K562 (cell line): ENCODE results near the gene AASDH. TPM values are rescaled to one million over a fixed set of nuclear protein-coding genes. Genes with fewer than 3 reads are reported as not detected.

Experiments
- ATAC-seq: fragments of 200-7000 bp; cut with Tn5 transposase; 3 replicates; pipeline ENCODE4 v1.9.1; 2020; ENCODE audit warnings: moderate library complexity
- BruUV-seq: library from RNA; stranded (reverse); fragments of 400-500 nt; replicated peaks from 2 replicates; lab custom pipeline; 2021; lab: Mats Ljungman, UMichigan
- CTCF ChIA-PET: fragments of 300-600 bp; formaldehyde crosslinking; extraction: SDS; loops from one replicate; lab custom pipeline; 2021; ENCODE audit warnings: low intra/inter-chr PET ratio; lab: Yijun Ruan, JAX
- POLR2A ChIA-PET: fragments of 300-600, 350-650 bp; sonication (Branson Sonifier 250); formaldehyde crosslinking; extraction: SDS; loops from one replicate; lab custom pipeline; 2021; ENCODE audit warnings: antibody characterized with exemption, inconsistent platforms; lab: Yijun Ruan, JAX
- DNase-seq, 4 experiments: peaks; one replicate each; pipeline versions ENCODE4 v3.0.0 to v3.0.0-alpha.2; 2011 to 2018; ENCODE audit warnings: low spot score in 3 of 4, mixed read lengths in 3 of 4; ENCODE audit errors: extremely low read depth in 1 of 4
- FAIRE-seq: peaks from 2 replicates; lab custom pipeline; 2011; peaks lifted over from hg19 to GRCh38; lab: Jason Lieb, UNC
- H2AFZ ChIP-seq: 2 replicates; pipeline ENCODE4 v1.6.0; 2011; ENCODE audit warnings: low read depth, low read length, control low read depth, inconsistent platforms
- H3K27ac ChIP-seq: fragments of 200-600 bp; 3 replicates; pipeline ENCODE4 v1.8.0; 2011; ENCODE audit warnings: low read depth, mild to moderate bottlenecking, control low read depth, inconsistent platforms, low read length, moderate library complexity, mixed read lengths; ENCODE audit errors: extremely low read depth
- H3K27me3 ChIP-seq, 2 experiments: fragments of 300-600 bp in 1 of 2; 2 replicates in 1 of 2; 3 replicates in 1 of 2; pipeline versions ENCODE4 v1.6.0 to v1.8.0; 2011; ENCODE audit warnings: inconsistent platforms in 2 of 2, low read length in 2 of 2, mild to moderate bottlenecking in 1 of 2, mixed read lengths in 1 of 2, moderate library complexity in 1 of 2; ENCODE audit not compliant: control insufficient read depth in 2 of 2, insufficient read depth in 2 of 2
- H3K36me3 ChIP-seq: fragments of 300-600 bp; 3 replicates; pipeline ENCODE4 v1.8.0; 2011; ENCODE audit warnings: mild to moderate bottlenecking, low read length, inconsistent platforms; ENCODE audit not compliant: control insufficient read depth, insufficient read depth
- H3K4me1 ChIP-seq, 2 experiments: fragments of 200-600 bp in 1 of 2; replicated peaks in 1 of 2; 2 replicates in 1 of 2; 3 replicates in 1 of 2; pipeline versions ENCODE4 v1.5.1 to v1.8.0; 2011; ENCODE audit warnings: inconsistent platforms in 2 of 2, low read length in 2 of 2, mild to moderate bottlenecking in 1 of 2, mixed read lengths in 1 of 2, moderate library complexity in 1 of 2; ENCODE audit not compliant: control insufficient read depth in 2 of 2, insufficient read depth in 2 of 2
- H3K4me2 ChIP-seq: 2 replicates; pipeline ENCODE4 v1.6.1; 2011; ENCODE audit warnings: low read length, control low read depth, inconsistent platforms, mixed read lengths; ENCODE audit not compliant: insufficient read depth
- H3K4me3 ChIP-seq: fragments of 200-600 bp; sonication (generic), shearing (Covaris generic); 2 replicates; pipeline ENCODE4 v1.5.1; 2016; ENCODE audit warnings: control low read depth, inconsistent platforms
- H3K79me2 ChIP-seq: fragments of 200-600 bp; 3 replicates; pipeline ENCODE4 v1.8.0; 2011; ENCODE audit warnings: low read length, inconsistent platforms; ENCODE audit not compliant: control insufficient read depth, insufficient read depth
- H3K9ac ChIP-seq, 2 experiments: 2 replicates each; pipeline versions ENCODE4 v1.6.0 to v1.6.1; 2011; ENCODE audit warnings: low read depth in 2 of 2, low read length in 2 of 2, control low read depth in 1 of 2, inconsistent platforms in 1 of 2, mild to moderate bottlenecking in 1 of 2, mixed read lengths in 1 of 2; ENCODE audit not compliant: insufficient read depth in 1 of 2
- H3K9me1 ChIP-seq: one replicate; pipeline ENCODE4 v1.6.0; 2011; ENCODE audit warnings: inconsistent platforms, mild to moderate bottlenecking, low read length, moderate library complexity; ENCODE audit not compliant: control insufficient read depth, insufficient read depth
- H3K9me3 ChIP-seq: replicated peaks from 2 replicates; pipeline ENCODE4 v1.5.1; 2011; ENCODE audit warnings: low read depth, low read length, inconsistent platforms; ENCODE audit not compliant: control insufficient read depth, insufficient read depth
- H4K20me1 ChIP-seq: replicated peaks from 2 replicates; pipeline ENCODE4 v1.6.1; 2011; ENCODE audit warnings: low read length, inconsistent platforms, mixed read lengths; ENCODE audit not compliant: control insufficient read depth, insufficient read depth
- EHMT2 ChIP-seq: fragments of 450-650 bp; IDR thresholded peaks from 2 replicates; pipeline ENCODE4 v1.6.1; 2018; ENCODE audit warnings: antibody characterized with exemption
- EP300 ChIP-seq: IDR thresholded peaks from 2 replicates; pipeline ENCODE4 v1.6.1; 2012; ENCODE audit warnings: low read length, improper control_type of control experiment
- ETV6 ChIP-seq, 3 experiments: fragments of 150-350 bp in 1 of 3; sonication (generic) in 1 of 3; formaldehyde crosslinking in 1 of 3; IDR thresholded peaks; 2 replicates each; pipeline versions ENCODE4 v1.6.1 to v1.8.0; 2014 to 2022; ENCODE audit warnings: borderline replicate concordance in 2 of 3, low read depth in 2 of 3, antibody characterized with exemption in 1 of 3, low read length in 1 of 3, mild to moderate bottlenecking in 1 of 3, missing genetic modification reagents in 1 of 3
- IFI16 ChIP-seq: fragments of 250-450 bp; sonication (Bioruptor Pico); IDR thresholded peaks from 2 replicates; pipeline ENCODE4 v2.1.2; 2022; ENCODE audit warnings: mild to moderate bottlenecking, inconsistent platforms
- KLF16 ChIP-seq: IDR thresholded peaks from 2 replicates; pipeline ENCODE4 v1.6.1; 2016; ENCODE audit warnings: antibody characterized with exemption
- MTA1 ChIP-seq: fragments of 450-650 bp; IDR thresholded peaks from 2 replicates; pipeline ENCODE4 v1.6.1; 2017; ENCODE audit warnings: borderline replicate concordance
- PRDM10 ChIP-seq: fragments of 450-650 bp; IDR thresholded peaks from 2 replicates; pipeline ENCODE4 v1.6.1; 2018; ENCODE audit not compliant: partially characterized antibody
- SNAPC5 ChIP-seq: fragments of 250-450 bp; sonication (Bioruptor Pico); IDR thresholded peaks from 2 replicates; pipeline ENCODE4 v1.8.0; 2021; ENCODE audit warnings: moderate library complexity, mild to moderate bottlenecking, inconsistent platforms
- YY1 ChIP-seq, 3 experiments: IDR thresholded peaks; 2 replicates each; pipeline ENCODE4 v1.6.1; 2011; ENCODE audit warnings: low read length in 2 of 3, mild to moderate bottlenecking in 2 of 3, moderate library complexity in 2 of 3, borderline replicate concordance in 1 of 3, control low read depth in 1 of 3, low read depth in 1 of 3; ENCODE audit not compliant: insufficient read depth in 3 of 3, insufficient replicate concordance in 2 of 3, control insufficient read depth in 1 of 3, insufficient read length in 1 of 3; ENCODE audit errors: extremely low read depth in 1 of 3
- ZNF586 ChIP-seq: fragments of 450-650 bp; formaldehyde crosslinking; conservative IDR thresholded peaks from 2 replicates; pipeline ENCODE4 v1.4.0; 2020; ENCODE audit warnings: mild to moderate bottlenecking, moderate library complexity
- WGBS: fragments of 100-300 bp; shearing (Covaris generic); methylation state at CpG from one replicate; pipeline ENCODE4 v1.1.6; 2016; ENCODE audit warnings: low coverage, mixed read lengths; ENCODE audit not compliant: insufficient coverage; ENCODE audit errors: missing lambda C conversion rate; 5-methylcytosine and 5-hydroxymethylcytosine counted together
- in situ Hi-C: fragments of 300-500 bp; cut with MboI; formaldehyde crosslinking; loops from 4 replicates; pipeline ENCODE4 v1.15.0; 2018; ENCODE audit warnings: inconsistent platforms, mixed read lengths
- intact Hi-C: fragments of 100-400 bp; cut with micrococcal nuclease; formaldehyde crosslinking; loops from 2 replicates; pipeline ENCODE4 v1.14.2; 2022
- polyA plus RNA-seq, 8 experiments: library from polyadenylated mRNA; depleted of rRNA in 4 of 8; stranded (reverse) in 5 of 8; unstranded in 3 of 8; fragments of >200 nt; fragmentation: Nextera tagmentation in 2 of 8; fragmentation: Illumina TruSeq in 1 of 8; extraction: Ambion mirVana in 2 of 8; extraction: Trizol in 1 of 8; gene quantifications; 2 replicates each; pipeline versions ENCODE4 v1.2.1 to v1.2.3, GENCODE V29; 2011 to 2014; ENCODE audit warnings: inconsistent platforms in 1 of 8, missing spikeins in 1 of 8
- total RNA-seq, 7 experiments: library from RNA; depleted of rRNA in 6 of 7; stranded (reverse); fragments of >200 nt in 6 of 7; fragmentation: Illumina TruSeq in 2 of 7; extraction: Trizol in 2 of 7; gene quantifications; 2 replicates each; pipeline versions ENCODE4 v1.2.1 to v1.2.3, GENCODE V29; 2011 to 2021; ENCODE audit warnings: low replicate concordance in 1 of 7
- TF ChIP-seq, protein P1 (sequence below): fragments of 250-450 bp; sonication (Bioruptor Pico); IDR thresholded peaks from 2 replicates; pipeline ENCODE4 v1.4.0; 2020; ENCODE audit warnings: mild to moderate bottlenecking
- TF ChIP-seq, protein P2 (sequence below): fragments of 250-450 bp; sonication (Bioruptor Pico); IDR thresholded peaks from 2 replicates; pipeline ENCODE4 v1.4.0; 2020
- TF ChIP-seq, protein P3 (sequence below): fragments of 450-650 bp; IDR thresholded peaks from 2 replicates; pipeline ENCODE4 v1.7.0; 2016; ENCODE audit warnings: borderline replicate concordance

The AASDH gene
- total and polyA plus RNA-seq, 9 of the 15 experiments (the other 6 are each of a cell fraction or from before 2014, with no cell fraction given) = 8.6 to 29.7 (median 13.7) TPM

DNA sequence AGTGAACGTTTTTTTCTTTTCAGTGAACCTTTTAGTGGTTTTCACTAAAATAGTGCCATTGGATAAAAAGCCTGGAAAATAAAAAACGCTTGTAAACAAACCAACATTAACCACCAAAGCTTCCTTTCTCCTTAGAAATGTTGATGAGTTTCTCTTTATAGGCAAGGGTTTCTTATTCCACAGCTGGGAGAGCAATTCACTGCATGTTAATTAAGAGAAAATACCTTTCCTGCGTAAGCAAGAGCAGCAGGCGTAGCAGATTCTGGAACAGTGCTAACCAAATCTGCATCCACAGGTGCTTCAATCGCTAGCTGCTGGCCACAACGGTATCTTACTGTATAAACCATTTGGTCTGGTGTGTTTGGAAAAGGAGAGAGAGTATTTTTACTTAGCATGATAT, 13.3 kb upstream of the AASDH start:
- H3K36me3 ChIP-seq = peaks cover 94% of the 10 kb centered on the region
- TF ChIP-seq ETV6 (IDR thresholded peaks at IDR 0.05; ENCODE audit: borderline replicate concordance in 1 of 2, low read depth in 2 of 2, low read length in 1 of 2) (no peak), ETV6 (CRISPR knock-in tag; IDR thresholded peaks at IDR 0.05; ENCODE audit: borderline replicate concordance) (no peak), IFI16 (CRISPR knock-in tag) (no peak), SNAPC5 (CRISPR knock-in tag) (no peak), KLF16 (no peak), YY1 (IDR thresholded peaks at IDR 0.05; ENCODE audit: borderline replicate concordance in 1 of 3, control insufficient read depth in 1 of 3, extremely low read depth in 1 of 3, insufficient read depth in 3 of 3, insufficient read length in 1 of 3, insufficient replicate concordance in 2 of 3, low read depth in 1 of 3, low read length in 2 of 3) (no peak), EP300 (no peak), EHMT2 (no peak), PRDM10 (no peak), MTA1 (no peak), ZNF586 (CRISPR knock-in tag) (no peak)
- TF ChIP-seq, protein P1, sequence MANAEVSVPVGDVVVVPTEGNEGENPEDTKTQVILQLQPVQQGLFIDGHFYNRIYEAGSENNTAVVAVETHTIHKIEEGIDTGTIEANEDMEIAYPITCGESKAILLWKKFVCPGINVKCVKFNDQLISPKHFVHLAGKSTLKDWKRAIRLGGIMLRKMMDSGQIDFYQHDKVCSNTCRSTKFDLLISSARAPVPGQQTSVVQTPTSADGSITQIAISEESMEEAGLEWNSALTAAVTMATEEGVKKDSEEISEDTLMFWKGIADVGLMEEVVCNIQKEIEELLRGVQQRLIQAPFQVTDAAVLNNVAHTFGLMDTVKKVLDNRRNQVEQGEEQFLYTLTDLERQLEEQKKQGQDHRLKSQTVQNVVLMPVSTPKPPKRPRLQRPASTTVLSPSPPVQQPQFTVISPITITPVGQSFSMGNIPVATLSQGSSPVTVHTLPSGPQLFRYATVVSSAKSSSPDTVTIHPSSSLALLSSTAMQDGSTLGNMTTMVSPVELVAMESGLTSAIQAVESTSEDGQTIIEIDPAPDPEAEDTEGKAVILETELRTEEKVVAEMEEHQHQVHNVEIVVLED = no peak
- TF ChIP-seq, protein P2, sequence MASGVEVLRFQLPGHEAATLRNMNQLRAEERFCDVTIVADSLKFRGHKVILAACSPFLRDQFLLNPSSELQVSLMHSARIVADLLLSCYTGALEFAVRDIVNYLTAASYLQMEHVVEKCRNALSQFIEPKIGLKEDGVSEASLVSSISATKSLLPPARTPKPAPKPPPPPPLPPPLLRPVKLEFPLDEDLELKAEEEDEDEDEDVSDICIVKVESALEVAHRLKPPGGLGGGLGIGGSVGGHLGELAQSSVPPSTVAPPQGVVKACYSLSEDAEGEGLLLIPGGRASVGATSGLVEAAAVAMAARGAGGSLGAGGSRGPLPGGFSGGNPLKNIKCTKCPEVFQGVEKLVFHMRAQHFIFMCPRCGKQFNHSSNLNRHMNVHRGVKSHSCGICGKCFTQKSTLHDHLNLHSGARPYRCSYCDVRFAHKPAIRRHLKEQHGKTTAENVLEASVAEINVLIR (CRISPR knock-in tag) = no peak
- TF ChIP-seq, protein P3, sequence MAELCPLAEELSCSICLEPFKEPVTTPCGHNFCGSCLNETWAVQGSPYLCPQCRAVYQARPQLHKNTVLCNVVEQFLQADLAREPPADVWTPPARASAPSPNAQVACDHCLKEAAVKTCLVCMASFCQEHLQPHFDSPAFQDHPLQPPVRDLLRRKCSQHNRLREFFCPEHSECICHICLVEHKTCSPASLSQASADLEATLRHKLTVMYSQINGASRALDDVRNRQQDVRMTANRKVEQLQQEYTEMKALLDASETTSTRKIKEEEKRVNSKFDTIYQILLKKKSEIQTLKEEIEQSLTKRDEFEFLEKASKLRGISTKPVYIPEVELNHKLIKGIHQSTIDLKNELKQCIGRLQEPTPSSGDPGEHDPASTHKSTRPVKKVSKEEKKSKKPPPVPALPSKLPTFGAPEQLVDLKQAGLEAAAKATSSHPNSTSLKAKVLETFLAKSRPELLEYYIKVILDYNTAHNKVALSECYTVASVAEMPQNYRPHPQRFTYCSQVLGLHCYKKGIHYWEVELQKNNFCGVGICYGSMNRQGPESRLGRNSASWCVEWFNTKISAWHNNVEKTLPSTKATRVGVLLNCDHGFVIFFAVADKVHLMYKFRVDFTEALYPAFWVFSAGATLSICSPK = no peak

More for the DNA sequence above, 13.3 kb upstream of the AASDH start:
- no peak overlapping the region for H3K9ac ChIP-seq
- in situ Hi-C loops (no loop called here), intact Hi-C loops (no loop called here)
- no peaks in the 10 kb centered on the region for H3K9me1 ChIP-seq
- DNase-seq (no peak), ATAC-seq (no peak), FAIRE-seq (no peak)
- 76% methylated on average over 6 of the region's 6 CpGs for WGBS
- no peaks in the 10 kb centered on the region for H4K20me1 ChIP-seq
- H3K4me3 ChIP-seq = no peak overlapping the region
- H3K4me1 ChIP-seq = no peaks in the 10 kb centered on the region
- H3K79me2 ChIP-seq = no peaks in the 10 kb centered on the region; the same call in 2 of the 3 replicates
- H3K27me3 ChIP-seq = no peaks in the 10 kb centered on the region
- no peak overlapping the region for H3K4me2 ChIP-seq
- BruUV-seq = no TSS peak
- H3K9me3 ChIP-seq = no peaks in the 10 kb centered on the region
- POLR2A ChIA-PET = interaction anchor here (0.6 to 1.6 kb wide), 2 partner anchors 13 to 33 kb away, joined by 3 to 6 read pairs; partner anchors contain the start of gene AASDH
- no peak overlapping the region for H3K27ac ChIP-seq
- CTCF ChIA-PET = no interaction called here
- no peak overlapping the region for H2AFZ ChIP-seq
